Putamen (tissue), 1 donor: ENCODE measurements around the gene SLC9A9.

Experiments
- DNase-seq: peaks from one replicate; pipeline ENCODE4 v3.0.0-alpha.2; 2016; ENCODE audit warnings: low spot score

Gene SLC9A9

DNA sequence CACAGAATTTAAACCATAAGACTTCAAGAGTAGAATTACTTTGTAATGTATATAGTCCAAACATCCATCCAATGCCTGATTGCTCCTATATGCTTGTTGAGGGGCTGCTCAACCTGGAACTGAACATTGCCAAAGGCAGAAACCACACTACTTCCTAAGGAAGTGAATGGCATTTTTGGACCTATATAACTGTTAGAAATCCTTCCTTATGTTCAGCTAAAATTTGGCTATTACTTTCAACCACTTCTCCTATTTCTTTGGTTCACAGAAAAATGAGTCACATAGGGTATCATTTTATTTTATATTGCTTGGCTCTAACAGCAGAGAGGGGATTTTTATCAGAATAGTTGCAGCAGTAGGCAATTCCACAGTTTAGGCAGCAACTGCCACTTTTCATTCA is 342.1 kb downstream of the SLC9A9 start:
- no peak for DNase-seq

DNA sequence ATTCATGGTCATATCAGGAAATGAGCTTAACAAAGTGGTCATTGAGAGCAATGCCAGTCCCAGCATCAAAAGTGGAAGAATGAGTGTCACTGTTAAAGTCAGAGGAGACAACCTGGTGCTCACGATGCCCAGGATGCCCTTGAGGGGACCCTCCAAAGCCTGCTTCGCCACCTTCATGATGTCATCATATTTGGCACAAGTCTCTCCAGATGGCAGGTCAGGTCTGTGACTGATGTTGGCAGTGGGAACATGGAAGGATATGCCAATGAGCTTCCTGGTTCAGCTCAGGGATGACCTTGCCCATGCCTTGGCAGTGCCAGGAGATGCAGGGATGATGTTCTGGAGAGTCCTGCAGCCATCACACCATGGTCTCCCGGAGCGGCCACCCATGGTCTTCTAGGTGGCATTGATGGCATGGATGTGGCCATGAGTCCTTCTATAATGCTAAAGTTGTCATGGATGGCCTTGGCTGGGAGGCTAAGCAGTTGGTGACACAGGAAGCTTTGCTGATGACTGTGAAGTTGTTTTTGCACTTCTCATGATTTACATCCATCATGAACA is 344.9 kb downstream of the SLC9A9 start:
- no peak for DNase-seq

DNA sequence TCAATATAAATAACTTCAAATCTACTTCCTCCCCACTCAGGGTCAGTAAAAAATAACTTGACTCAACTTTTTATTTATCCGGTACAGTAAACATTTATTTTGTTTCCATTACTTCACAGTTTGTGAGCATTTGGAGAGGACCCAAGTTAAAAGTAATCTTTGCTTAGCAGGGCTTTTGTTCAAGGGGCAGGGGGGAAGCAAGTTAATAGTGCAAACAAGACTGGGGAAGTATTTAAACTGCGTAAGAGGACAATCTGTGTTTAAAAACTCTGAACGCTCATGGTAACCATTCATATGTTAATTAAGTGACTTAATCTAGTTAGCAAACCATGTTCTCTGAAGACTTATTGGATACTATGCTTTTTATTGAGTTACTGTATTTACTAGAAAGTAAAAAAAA is 346.2 kb downstream of the SLC9A9 start:
- no peak for DNase-seq

DNA sequence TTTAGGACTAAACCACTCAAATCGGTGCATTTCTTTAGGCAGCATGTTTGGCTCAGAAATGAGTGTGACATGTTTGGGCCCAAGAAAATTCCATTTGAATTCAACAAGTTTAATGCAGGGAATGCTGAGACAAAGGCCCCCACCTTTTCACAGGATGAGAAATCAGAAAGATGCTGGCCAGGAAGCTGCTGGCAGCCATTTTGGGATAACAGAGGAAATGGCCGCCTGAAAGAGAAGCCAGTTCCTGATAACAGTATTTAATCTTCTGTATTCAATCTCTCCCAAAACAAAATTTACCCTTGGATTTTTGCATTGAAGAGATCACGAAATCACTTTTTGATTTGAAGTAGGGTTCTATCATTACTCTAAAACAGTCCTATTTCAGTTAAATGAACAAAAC is 350.9 kb downstream of the SLC9A9 start:
- no peak for DNase-seq

DNA sequence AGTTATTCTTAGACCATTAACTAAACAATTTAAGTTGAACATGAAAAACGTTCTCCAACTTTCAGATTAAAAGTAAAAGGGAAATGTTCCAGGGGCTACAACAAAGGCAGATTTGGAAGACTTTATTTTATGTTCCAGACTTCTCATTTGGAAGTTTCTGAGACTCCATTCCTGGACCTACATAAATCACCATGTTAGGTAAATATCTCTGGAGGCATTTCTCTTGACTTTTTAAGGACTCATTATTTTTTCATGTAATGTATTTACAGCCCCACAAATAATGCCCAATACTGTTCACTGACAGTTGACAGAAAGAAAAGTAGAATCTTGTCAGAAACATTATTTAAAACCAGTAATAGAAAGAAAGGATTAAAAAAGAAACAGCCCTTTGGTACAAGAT is 352.1 kb downstream of the SLC9A9 start:
- no peak for DNase-seq

DNA sequence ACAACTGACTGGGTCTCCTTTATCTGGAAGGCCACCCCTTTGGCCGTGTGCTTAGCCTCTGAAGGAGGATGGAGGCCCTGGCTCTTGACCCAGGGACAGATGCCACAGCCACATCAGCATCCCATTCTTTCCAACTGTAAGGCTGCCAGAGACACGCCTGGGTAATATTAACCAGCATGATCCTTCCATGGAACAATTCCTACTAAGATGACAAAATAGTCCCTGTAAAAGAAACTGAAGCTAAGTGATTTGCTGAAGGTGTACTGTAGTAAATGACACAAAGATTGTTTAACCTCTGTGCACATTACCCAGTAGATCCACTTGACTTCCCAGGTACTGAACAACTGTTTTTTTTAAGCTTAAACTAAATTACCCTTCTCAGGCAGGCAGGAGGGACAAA is 352.7 kb downstream of the SLC9A9 start:
- DNase-seq: no peak

DNA sequence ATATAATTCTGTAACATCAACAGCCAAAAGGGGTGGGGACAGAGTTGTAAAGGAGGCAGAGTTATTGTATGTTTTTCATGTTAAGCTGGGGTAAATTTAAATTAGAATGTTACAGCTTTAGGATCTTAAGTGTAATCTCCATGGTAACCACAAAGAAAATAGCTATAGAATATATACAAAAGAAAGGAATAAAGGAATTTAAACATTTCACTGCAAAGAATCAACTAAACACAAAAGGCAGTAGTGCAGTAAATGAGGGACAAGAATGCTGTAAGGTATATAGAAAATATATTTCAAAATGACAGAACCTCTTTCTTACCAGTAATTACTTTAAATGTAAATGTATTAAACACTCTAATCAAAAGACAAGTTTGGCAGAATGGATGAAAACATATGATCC is 361.7 kb downstream of the SLC9A9 start:
- no peak for DNase-seq

DNA sequence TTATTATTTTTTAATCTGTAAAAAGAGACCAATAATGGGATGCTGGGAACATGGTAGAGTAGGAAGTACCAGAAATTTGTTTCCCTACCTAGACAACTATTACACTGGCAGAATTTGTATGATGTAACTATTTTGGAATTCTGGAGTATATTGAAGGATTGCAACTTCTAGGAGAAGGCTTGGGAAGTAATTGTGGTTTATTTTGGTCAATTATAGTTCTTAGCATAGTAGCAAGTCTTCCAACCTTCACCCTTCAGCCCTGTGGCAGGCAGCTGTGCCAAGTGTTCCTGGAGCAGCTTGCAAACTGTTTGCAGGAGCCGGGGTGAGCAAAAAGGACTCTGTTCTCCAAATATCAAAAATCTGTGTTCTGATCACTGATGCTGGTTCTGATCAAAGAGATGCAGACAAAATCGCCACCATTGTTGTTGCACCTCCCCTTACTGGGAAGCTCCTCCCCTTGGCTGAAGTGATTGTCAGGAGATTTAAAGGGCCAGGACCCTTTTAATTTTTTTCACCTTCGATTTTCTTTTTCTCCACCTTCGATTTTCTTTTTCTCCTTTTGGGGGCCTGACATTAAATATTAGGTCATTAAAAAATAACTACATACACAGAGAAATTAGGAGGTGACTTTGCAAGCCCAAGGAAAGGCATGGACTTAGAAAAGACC is 363.3 kb downstream of the SLC9A9 start:
- DNase-seq: no peak

DNA sequence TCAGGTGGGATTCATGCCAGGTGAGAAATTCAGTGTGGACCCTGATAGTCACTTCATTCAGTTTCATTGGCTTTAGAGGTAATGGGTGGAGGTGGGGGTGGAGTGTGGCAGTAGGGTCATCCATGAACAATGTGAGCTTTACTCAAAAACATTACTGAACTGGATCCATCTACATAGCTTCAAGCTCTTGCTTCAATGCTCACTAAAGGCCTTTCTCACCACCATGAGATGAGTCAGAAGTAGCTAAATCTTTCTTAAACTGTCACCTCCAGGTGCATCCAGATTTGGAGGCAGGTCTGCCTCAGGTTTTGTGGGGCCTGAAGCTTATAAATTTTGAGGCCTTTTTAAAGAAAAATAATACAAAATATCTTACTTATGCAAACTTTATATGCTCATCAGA is 365.1 kb downstream of the SLC9A9 start:
- DNase-seq: no peak

DNA sequence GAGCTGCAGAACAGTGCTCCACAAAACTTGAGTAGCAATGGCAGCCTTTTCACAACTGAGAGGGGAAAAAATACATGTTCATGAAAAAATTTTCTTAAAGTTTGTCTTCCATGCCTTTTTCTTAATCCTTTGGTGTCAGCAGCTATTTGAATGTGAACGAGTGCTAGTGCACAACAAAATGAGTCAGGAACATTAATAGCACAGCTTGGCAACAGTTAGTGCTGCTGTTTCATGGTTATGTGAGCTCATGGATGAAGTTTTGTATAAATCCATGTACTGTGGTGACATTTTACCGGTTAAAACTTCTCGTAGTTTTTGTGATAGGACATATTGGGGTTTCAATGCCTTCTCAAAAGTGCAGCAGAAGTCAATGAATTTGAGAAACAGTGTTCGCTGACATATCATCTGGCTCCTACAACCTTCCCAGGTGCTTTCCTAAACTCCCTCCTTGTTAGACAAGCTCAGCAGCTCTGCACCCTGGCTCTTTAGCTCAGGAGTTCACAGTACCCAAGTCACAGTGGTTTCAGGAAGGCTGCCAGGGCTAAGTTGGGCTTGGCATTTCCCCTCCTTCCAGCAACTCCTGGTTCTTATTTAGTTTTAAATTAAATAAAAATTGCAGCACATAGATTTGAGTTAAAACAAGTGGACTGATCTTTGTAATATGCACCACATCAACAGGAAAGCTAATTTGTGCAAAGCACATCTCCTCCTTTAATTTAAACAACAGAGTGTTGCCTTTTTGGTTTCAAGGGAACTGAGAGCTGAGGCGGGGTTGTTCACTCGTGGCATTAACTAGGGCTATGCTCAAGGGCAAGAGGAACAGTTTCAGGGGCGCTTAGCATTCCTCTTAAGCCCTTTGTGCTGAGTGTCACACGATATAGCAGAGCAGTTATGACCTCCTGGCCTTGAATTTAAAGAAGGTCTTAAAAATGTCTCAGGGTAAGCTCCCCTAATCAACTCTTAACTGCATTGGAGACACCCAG is 365.9 kb downstream of the SLC9A9 start:
- DNase-seq: no peak

DNA sequence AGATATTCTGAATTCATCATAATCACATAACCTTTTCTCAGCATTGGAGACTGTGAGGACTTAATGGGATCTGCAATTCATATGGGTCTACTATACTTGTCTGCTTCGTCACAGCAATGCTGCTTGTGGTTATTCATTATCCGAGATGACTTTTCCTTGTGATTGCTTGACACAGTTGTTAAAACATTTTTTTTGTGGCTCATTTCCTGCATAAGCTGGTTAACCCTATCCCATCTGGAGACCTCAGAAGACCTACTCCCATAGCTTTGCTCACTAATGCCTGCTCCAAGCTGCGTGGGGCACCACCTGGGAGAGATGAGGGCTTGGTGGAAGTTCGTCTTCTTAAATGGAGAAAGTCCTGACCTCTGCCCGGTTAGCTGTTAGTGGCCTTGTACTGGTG is 367.9 kb downstream of the SLC9A9 start:
- no peak for DNase-seq

DNA sequence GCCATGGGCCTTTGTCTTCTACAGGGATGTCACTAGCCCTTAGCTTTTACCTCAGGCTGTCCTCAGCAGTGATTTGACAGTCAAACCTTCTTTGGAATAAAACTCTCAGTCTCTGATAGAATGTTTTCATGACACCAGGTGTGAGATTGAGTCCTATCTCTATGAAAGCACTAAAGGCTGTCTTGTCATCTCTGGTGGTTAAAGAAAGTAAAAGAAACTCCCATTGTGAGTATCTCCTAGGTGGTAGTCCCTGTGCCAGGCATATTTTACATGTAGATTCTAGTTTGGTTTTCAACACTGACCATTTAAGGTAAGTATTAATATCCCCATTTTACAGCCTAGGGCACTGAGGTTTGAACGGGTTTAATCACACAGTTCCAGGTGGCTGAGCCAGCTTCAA is 368.5 kb downstream of the SLC9A9 start:
- no peak for DNase-seq

DNA sequence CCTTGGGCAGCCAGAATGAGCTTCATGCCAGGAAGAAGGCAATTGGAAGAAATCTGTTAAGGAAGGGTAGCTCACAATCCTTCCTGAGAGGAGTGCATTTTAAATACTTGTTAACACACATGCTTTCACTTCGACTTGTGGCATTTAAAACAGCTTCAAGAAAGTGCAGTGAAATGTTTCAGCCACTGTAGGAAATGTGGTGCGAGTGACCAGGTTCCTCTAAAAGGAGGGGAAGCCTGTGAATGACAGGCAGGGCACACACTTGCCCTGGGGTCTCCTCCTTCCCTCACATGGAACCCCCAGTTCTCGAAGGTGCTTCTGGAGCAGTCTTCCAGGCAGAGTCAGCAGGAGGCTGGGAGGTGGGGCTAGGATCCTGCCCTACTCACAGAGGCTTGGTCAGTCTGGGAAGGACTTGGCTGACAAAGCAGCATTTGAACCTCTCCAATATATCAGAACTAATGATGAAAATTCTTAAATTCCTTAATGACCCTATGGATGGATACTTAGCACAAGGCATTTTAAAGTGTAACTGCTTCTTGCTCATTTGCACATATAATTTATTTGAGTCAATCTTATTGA is 370.1 kb downstream of the SLC9A9 start:
- no peak for DNase-seq

DNA sequence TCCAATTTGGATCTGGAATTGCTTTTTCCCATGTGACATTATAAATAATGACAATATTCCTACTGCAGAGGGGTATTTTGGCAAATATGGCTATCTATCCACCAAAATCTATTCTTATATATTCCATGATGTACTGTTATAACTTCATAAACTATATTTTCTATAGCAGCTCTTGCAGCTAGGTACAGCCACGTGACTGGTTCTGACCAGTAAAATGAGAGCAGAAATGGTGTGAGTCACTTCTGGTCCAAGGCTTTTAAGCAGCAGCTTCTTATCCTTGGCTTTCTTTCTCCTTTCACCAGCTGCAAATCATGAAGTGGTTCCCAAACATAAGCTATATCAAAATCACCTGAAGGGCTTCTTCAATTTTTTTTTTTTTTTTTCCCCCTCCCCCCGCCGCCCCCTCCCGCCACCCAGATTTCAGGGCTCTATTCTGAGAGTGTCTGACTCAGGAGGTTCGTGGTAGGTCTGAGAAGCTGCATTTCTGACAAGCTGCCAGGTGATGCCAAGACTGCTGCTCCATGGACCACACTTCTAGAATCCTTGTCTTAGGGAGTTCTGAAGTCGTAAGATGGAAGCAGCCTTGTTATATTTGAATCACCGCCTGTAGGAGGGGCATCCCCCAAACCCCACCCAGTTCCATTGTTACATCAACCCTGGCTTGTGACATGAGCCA is 371.2 kb downstream of the SLC9A9 start:
- DNase-seq: no peak

DNA sequence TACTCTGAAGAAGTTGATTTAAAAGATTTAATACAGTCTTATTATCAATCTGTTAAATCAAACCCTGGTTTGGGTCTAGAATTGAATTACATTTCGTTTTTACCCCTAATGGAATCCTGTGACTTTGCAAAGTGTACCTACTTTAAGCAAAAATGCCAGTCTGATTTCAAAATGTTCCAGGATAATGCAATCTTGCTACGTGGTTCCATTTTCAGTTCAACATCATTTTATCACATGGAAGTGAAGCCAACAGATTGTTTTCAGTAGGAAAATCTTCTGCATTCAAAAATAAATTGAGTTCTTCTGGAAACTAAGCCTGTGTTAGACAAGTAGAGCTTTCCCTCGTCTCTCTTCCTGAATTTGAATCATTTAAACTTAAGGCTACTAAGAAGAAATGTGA is 372.3 kb downstream of the SLC9A9 start:
- DNase-seq: no peak

DNA sequence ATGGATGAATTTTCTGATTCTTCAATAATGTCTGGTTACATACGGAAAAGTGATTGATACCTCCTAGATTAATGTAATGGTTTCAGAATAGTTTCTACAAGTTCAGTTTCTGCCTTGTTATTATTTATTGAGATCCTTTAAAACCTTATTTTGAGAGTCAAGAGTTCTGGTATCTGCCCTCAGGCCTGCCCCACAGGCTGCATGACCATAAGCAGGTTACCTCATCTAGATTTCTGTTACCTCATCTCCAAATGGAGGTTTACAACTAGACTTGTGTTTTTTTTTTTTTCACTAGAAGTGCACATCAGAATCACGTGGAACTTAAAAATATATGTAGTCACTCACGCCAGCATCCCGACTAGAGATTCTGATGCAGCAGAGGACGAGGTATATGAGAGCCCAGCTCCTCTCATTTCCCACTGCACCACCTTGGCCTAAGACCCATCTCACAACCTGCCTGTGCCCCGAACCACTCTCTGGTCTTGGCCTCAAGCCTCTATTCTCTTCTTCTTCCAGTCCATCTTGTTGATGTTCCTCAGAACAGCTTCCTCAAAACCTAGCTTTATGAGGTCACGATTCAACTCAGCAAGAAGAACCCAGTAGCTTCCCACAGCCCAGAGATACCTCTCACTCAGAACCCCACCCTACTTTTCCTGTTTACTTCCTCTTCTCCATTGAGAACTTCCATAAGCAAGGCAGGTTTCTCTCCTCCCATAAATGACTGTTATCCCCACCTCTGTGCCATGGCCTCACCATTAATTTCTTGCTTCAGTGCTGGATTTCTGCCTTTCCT is 375.3 kb downstream of the SLC9A9 start:
- DNase-seq: no peak

DNA sequence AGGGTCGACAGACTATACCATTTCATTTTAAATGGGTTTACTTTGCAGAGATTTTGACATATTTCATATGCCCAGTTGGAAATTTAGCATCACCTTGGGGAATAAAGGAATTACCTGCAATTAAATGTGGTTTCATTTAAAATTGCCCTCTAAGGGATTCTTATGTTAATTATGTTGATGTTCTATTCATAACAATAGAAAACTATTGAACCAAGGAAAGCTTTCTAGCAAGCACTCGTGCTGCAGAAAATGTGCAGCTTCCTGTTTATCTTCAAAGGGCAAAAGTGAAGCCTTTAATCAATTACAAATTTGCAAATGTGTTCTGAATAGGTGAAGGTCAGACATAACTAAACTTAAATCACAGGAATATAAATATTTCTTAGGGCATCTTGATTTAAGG is 376.6 kb downstream of the SLC9A9 start:
- no peak for DNase-seq

DNA sequence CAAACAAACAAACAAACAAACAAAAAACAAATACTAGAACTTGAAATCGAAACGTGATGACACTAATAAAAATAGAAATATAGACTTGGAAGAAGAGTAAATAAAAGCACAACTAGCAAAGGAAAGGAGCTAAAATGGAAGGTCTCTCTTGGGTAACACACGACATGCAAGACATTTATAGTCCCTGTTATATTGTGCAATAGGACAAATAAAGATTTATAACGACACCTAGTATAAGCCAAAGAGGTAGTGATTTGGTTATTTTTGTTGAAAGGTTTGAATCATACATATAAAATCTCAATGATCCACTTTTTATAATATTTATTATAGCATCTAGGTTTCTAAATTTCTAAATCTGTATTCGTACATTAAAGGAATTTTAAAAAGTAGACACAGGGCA is 379.1 kb downstream of the SLC9A9 start:
- DNase-seq: no peak

DNA sequence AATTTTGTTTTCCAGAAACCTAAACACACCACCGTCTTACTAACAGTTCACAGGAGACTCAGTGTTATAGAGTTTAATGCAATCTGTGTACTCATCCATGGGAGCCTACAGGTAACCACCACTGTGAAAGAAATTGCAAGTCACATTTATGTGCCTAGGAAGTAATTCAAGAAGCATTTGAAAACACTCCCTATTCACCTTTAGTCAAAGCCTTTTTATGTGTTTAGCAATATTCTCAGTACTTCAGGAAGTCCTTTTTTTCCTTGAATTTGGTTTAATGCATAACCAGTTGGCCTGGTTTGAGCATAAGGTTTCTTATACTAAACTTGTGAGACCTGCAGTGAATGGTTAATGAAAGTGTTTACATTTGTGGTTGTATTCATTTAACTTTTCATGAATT is 382.6 kb downstream of the SLC9A9 start:
- DNase-seq: no peak

DNA sequence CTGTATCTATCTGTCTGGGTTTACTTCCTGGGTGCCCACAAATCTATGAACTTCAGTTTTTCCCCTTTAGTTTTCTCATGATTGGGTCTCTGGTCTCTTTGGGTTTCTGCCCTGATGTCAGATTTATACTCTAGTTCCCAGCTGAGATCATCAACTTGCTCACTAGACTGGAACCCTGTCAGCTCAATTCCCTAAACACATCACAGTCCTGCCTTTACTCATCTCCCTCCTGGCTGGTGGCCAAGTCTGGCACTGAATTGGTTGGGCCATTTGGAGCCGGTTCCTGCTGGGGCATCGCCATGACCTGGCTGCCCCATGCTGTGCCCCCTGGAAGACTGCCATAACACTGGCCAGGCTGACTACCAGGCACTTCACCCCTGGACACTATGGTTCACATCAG is 383.4 kb downstream of the SLC9A9 start:
- DNase-seq: no peak

DNA sequence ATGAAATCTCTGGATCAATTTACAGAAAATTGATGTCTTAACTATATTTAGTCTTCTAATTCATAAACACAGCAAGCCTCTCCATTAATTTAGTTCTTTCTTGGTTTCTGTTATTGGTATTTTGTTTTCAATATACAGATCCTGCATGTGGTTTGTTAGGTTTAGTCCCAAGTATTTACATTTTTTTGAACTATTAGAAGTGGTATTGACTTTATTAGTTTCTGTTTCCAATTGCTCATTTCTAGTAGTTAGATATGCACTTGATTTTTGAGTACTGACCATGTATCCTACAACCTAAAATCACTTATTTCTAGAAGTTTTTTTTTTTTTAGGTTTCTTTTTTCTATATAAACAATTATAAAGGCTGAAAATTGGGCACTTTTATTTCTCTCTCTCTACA is 392.8 kb downstream of the SLC9A9 start:
- DNase-seq: no peak
